HL-60 (cell line): ENCODE results near the gene CFAP206.

Experiments used
- DNase-seq, 2 experiments: peaks; one replicate each; pipeline ENCODE4 v3.0.0-alpha.2; 2010 to 2020; ENCODE audit warnings: low read depth in 1 of 2, low spot score in 1 of 2
- H3K27ac ChIP-seq: fragments of 250-450 bp; sonication (Bioruptor Pico); replicated peaks from 2 replicates; pipeline ENCODE4 v1.5.1; 2020; ENCODE audit warnings: mild to moderate bottlenecking, moderate library complexity
- H3K27me3 ChIP-seq: fragments of 250-450 bp; sonication (Bioruptor Pico); 2 replicates; pipeline ENCODE4 v1.5.1; 2021; ENCODE audit warnings: mild to moderate bottlenecking, moderate library complexity; ENCODE audit not compliant: insufficient read depth, poor library complexity, severe bottlenecking
- H3K4me3 ChIP-seq: replicated peaks from 2 replicates; pipeline ENCODE4 v1.5.1; 2011; ENCODE audit warnings: mild to moderate bottlenecking, control low read depth, low read length; ENCODE audit not compliant: insufficient read depth
- GABPA ChIP-seq: IDR thresholded peaks from 2 replicates; pipeline ENCODE4 v1.6.1; 2012; ENCODE audit warnings: low read depth
- POLR2AphosphoS5 ChIP-seq: IDR thresholded peaks from 2 replicates; pipeline ENCODE4 v1.6.1; 2012; ENCODE audit warnings: low read depth
- SPI1 ChIP-seq: IDR thresholded peaks from 2 replicates; pipeline ENCODE4 v1.6.1; 2012; ENCODE audit warnings: low read depth, mild to moderate bottlenecking, borderline replicate concordance
- TF ChIP-seq, protein P1 (sequence below): IDR thresholded peaks from 2 replicates; pipeline ENCODE4 v1.6.1; 2012; ENCODE audit warnings: low read depth; ENCODE audit not compliant: insufficient replicate concordance
- TF ChIP-seq, protein P2 (sequence below): IDR thresholded peaks from one replicate; pipeline ENCODE4 v1.5.1; 2011; ENCODE audit warnings: low read length, control low read depth, inconsistent platforms; ENCODE audit not compliant: insufficient read depth

Gene CFAP206

DNA sequence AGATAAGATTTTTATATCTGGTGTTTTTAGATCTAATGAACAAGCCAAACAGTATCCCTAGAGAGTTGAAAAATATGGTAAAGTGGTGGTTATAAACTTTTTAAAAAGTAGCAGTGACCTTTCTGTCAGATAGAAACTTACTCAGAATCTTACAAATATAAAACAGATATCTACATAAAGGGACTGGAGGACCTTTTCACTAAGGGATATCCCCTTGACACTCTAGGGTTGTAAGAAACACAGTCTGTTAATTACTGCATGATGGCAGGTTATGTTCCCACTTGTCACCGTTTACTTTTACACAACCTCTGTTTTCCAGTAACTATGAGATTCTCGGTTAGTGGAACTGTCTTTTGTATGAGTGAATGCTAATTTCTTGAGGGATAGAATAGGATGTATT, 11.5 kb downstream of the CFAP206 start:
- TF ChIP-seq, protein P1, sequence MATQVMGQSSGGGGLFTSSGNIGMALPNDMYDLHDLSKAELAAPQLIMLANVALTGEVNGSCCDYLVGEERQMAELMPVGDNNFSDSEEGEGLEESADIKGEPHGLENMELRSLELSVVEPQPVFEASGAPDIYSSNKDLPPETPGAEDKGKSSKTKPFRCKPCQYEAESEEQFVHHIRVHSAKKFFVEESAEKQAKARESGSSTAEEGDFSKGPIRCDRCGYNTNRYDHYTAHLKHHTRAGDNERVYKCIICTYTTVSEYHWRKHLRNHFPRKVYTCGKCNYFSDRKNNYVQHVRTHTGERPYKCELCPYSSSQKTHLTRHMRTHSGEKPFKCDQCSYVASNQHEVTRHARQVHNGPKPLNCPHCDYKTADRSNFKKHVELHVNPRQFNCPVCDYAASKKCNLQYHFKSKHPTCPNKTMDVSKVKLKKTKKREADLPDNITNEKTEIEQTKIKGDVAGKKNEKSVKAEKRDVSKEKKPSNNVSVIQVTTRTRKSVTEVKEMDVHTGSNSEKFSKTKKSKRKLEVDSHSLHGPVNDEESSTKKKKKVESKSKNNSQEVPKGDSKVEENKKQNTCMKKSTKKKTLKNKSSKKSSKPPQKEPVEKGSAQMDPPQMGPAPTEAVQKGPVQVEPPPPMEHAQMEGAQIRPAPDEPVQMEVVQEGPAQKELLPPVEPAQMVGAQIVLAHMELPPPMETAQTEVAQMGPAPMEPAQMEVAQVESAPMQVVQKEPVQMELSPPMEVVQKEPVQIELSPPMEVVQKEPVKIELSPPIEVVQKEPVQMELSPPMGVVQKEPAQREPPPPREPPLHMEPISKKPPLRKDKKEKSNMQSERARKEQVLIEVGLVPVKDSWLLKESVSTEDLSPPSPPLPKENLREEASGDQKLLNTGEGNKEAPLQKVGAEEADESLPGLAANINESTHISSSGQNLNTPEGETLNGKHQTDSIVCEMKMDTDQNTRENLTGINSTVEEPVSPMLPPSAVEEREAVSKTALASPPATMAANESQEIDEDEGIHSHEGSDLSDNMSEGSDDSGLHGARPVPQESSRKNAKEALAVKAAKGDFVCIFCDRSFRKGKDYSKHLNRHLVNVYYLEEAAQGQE: no peak
- TF ChIP-seq POLR2AphosphoS5 (no peak), GABPA (no peak), SPI1 (no peak)
- TF ChIP-seq, protein P2, sequence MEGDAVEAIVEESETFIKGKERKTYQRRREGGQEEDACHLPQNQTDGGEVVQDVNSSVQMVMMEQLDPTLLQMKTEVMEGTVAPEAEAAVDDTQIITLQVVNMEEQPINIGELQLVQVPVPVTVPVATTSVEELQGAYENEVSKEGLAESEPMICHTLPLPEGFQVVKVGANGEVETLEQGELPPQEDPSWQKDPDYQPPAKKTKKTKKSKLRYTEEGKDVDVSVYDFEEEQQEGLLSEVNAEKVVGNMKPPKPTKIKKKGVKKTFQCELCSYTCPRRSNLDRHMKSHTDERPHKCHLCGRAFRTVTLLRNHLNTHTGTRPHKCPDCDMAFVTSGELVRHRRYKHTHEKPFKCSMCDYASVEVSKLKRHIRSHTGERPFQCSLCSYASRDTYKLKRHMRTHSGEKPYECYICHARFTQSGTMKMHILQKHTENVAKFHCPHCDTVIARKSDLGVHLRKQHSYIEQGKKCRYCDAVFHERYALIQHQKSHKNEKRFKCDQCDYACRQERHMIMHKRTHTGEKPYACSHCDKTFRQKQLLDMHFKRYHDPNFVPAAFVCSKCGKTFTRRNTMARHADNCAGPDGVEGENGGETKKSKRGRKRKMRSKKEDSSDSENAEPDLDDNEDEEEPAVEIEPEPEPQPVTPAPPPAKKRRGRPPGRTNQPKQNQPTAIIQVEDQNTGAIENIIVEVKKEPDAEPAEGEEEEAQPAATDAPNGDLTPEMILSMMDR: no peak
- no peak for DNase-seq
- peaks cover 4% of the 10 kb centered on the region for H3K27me3 ChIP-seq
- no peak overlapping the region for H3K4me3 ChIP-seq
- no peak overlapping the region for H3K27ac ChIP-seq

DNA sequence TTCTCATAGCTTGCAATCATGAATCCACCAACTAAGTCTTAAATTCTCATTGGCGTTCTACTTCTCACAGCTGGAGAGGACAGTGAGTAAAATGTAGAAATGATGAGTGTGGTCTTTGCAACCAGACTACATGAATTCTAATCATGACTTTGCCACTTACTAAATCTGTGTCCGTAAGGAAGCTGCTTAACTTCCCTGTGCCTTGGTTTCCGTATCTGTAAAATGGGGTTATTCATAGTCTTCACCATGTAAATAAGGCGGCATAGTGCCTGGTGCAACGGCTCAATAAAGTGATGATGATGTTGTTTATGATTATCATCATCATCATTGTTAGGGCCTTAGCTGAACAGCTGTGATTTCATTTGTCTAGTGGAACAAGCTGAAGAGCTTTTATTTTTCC, 12.6 kb downstream of the CFAP206 start:
- TF ChIP-seq, protein P1: no peak
- TF ChIP-seq, protein P2: no peak
- TF ChIP-seq GABPA (no peak), POLR2AphosphoS5 (no peak), SPI1 (no peak)
- Histone ChIP-seq H3K27ac (no peak overlapping the region), H3K4me3 (no peak overlapping the region), H3K27me3 (peaks cover 4% of the 10 kb centered on the region)
- no peak for DNase-seq

DNA sequence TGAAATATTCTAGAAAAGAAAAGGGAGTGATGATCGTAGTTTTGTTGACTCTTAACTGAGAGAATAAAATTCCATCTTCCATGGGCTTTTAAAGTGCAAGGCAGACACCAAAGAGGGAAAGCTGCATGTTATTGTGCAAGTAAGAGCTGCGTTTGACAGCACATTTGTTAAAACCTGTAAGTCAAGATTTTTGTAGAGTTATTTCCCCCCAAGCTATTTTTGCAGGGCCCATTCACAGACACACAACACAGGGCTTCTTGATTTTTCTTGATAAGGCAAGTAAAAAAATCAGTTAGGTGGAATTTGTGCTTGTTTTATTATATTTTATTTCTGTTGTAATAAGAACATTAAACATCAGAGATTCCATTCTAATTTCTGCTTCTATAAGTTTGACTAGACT, 13.8 kb downstream of the CFAP206 start:
- TF ChIP-seq, protein P2: no peak
- TF ChIP-seq GABPA (no peak), POLR2AphosphoS5 (no peak), SPI1 (no peak)
- TF ChIP-seq, protein P1: no peak
- Histone ChIP-seq H3K27me3 (no peaks in the 10 kb centered on the region), H3K4me3 (no peak overlapping the region), H3K27ac (no peak overlapping the region)
- DNase-seq: no peak
